HG03045 (cell line): ENCODE data around the gene SEMA3A.

Experiments used
- ATAC-seq: cut with Tn5 transposase; IDR thresholded peaks from one replicate; pipeline ENCODE4 v1.9.1; 2021; ENCODE audit warnings: mild to moderate bottlenecking, moderate library complexity; ENCODE audit not compliant: unreplicated experiment

SEMA3A gene

GRCh38 chr7:84199216-84199615 is 4.6 kb upstream of the SEMA3A start:
- ATAC-seq, result no peak

DNA sequence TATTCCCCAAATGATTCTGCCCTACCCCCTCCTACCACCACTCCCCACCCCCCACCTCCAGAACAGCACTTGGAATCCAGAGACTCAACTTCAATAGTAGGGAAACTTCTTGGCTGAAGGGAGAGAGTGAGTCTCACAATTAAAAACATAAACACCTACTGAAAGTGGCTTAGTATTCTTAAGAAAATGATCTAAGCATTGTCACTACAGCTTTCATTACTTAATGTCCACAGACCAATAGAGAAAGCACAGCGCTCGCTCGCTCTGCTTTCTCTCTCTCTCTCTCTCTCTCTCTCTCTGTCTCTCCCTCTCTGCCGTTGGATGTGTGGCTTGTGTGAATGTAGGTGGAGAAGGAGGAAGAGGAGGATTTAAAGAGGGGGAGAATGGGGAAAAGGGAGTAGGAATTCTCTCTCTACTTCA is 1.5 kb upstream of the SEMA3A start:
- ATAC-seq, result no peak

DNA sequence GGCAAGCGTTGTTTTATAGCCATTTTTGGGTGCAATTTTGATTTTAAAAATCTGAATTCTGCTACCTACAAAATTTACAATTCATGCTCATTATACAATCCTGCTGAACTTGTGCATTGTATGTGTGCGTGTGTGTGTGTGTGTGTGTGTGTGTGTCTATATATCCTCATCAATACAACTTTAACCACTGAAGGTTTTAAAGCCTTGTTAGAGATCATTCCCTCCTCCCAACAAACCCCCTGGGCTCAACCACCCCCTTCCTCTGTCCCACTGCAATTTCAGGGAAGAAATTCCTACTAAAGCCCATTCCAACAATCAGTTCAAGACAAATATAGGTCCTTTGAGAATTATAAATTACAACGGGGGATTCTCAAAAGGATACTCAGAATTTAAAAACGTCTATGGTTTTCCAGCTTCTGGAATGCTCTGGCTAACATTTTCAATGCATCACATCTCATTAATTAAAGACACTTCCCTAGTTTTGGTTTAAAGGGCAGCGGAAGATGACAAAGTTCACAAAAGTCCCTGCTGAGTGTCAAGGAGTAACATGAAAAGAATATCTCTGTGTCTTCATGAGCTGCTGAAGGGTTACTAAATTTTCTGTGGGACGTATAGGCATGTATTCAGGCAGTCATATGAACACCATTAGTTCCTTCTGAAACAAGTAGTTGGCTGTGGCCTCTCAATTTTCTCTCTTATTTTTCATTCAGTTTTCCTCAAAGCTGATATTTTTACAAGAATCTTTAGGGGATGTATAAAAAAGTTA is 889 bp upstream of the SEMA3A start:
- ATAC-seq, result no peak

DNA sequence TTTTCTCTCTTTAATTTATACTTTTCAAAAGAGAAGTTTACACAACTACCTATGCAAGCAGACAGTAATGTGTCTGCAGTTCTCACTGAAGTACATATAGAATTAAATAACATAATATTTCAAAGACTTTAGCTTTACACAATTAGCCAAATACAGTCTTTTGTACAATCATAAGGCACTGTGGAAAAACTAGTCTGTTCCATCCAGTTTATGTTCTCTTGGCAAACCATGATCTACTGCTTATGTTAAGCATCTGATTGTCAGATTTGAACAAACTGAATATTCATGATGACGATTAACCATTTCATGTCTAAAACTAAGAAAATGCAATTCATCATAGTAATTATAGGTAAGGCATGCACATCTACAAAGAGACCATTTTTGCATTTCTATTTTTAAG is 842 bp downstream of the SEMA3A start:
- ATAC-seq, result no peak

GRCh38 chr7:84191842-84192241 is 2.7 kb downstream of the SEMA3A start:
- no peak for ATAC-seq

GRCh38 chr7:84191261-84191660 is 3.3 kb downstream of the SEMA3A start:
- ATAC-seq, result no peak

GRCh38 chr7:84190016-84190705 is 4.4 kb downstream of the SEMA3A start:
- ATAC-seq, result no peak

DNA sequence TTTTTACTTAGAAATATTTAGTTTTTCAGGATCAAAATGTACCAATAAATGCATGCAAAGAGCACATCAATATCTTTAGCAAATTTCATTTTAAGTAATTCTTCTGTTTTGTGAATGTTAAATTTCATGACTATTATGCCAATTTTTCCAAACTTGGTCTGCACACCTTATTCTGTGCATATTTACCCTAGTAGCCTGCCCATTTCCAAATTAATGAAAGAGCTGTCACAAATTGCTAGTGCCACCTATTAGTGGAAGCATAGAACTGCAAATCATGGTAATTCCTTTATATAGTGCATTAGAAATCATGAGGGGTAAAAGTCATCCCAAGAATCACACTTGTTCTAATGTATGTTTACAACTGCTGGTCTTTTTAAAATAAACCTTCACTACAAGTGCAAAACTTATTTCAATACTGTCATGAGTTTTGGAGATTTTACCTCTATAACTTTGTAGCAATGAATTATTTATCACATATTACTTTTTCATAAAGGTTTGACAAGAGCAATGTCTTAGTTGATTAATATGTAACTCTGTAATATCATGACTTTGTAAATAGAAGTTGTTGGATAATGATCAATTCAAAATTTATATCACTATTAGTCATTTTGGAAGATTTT is 5.7 kb downstream of the SEMA3A start:
- no peak for ATAC-seq

- ATAC-seq, result no peak
Measured at GRCh38 chr7:84187813-84188510, 6.6 kb downstream of the SEMA3A start.

GRCh38 chr7:84187087-84187805 is 7.3 kb downstream of the SEMA3A start:
- ATAC-seq, result no peak

DNA sequence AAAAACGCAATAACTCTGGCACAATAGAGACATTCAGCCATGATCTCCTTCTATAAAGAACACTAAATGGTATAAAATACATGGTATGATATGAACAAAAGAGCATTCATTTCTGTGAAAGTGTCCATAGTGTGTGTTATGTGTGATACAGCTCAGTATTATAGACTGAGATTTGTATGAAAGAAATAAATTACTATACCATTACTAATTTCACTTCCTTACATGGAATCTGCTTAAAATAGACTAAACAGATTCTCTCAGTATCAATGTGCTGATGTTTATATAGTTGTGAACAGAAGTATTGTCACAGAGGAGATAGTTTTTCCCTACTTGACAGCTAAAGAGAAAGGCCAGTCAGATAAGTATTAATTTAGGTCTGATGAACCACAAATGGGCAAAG is 10.8 kb downstream of the SEMA3A start:
- no peak for ATAC-seq

GRCh38 chr7:84182301-84182700 is 12.3 kb downstream of the SEMA3A start:
- no peak for ATAC-seq

- ATAC-seq, result no peak
Measured at GRCh38 chr7:84181628-84182027, 13.0 kb downstream of the SEMA3A start.

DNA sequence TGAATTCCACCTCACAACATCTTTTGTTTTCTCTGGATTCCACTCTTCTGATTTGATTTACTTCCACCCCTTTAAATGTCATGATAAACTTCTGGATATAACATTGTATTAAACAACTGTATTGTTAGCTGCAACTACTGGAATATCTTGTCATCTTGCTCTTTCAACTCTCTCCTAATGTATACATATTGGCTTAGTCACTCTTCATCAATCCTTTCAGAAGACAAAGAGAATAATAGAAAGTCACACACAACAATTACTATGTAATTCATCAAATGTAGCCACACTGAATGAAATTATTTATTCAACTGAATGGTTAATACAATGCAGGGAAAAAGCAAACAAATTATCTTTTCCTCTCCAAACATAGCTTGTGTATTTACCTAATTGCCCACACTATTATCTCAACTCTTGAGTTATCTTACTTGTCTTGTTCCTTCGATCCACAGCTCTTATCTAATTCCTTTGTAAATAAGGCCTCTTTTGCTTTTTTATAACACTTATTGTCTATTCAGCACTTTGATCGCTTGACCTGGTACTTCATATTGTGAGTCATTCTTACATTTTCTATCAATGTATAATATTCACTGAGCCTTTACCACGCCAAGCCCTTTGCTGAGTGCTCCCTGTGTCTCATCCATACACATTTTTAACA is 16.7 kb downstream of the SEMA3A start:
- no peak for ATAC-seq

GRCh38 chr7:84176716-84177115 is 17.9 kb downstream of the SEMA3A start:
- ATAC-seq, result no peak

DNA sequence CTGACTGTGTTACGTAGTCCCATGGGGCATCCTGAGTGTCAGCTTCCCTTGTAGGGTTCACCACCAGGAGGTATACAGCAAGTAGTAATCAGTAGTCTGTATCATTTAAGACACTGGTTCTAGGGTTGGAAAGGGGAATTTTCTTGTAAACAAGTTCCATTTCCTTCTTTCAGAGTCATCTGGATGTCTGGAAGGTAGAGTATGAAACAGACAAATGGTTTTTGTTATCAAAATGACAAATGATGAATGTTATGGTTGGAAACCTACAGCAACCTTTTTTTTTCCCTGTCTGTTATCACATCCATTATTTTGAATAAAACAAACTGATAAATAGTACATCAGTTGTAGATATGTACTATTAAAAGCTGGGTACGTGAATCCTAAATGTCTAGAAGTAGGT is 19.1 kb downstream of the SEMA3A start:
- no peak for ATAC-seq

- no peak for ATAC-seq
Measured at GRCh38 chr7:84170646-84171045, 23.9 kb downstream of the SEMA3A start.

DNA sequence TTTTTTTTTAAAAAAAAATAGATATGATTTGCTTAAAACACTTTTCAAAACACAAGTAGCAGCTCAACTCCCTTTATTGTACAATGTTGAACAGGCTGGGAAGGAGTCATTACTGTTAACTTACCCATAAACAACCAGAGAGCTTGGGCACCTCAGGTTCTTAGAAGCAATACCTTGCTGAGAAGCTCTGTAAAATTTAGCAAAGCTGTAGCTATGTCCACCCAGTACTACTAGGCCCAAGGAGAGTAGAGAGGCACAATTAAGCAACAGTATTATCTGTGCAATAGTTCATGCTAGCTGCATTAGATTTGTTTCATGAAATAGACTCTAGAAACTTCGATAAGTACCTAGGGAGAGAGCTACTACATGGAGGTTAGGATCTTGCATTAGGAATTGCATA is 32.0 kb downstream of the SEMA3A start:
- no peak for ATAC-seq

- ATAC-seq, result no peak
Measured at GRCh38 chr7:84162125-84162524, 32.5 kb downstream of the SEMA3A start.

- no peak for ATAC-seq
Measured at GRCh38 chr7:84161398-84161797, 33.2 kb downstream of the SEMA3A start.
